Astrocyte of the spinal cord (primary cell): ENCODE data around the gene PRPS1L1.

Source experiments
- DNase-seq: peaks from one replicate; pipeline ENCODE4 v3.0.0; 2011; ENCODE audit warnings: low read depth, low spot score
- H3K4me3 ChIP-seq: 2 replicates; pipeline ENCODE4 v1.5.1; 2011; ENCODE audit warnings: low read depth, mild to moderate bottlenecking, low read length, moderate library complexity
- CTCF ChIP-seq: IDR thresholded peaks from 2 replicates; pipeline ENCODE4 v1.5.1; 2012; ENCODE audit warnings: low read depth, mild to moderate bottlenecking, low read length, inconsistent platforms
- in situ Hi-C: cut with HindIII; loops from 2 replicates; pipeline ENCODE4 v1.10.0; 2017; ENCODE audit warnings: low sequenced_read_pairs

Gene PRPS1L1

GRCh38 chr7:18027628-18028027 is at the start of gene PRPS1L1:
PRPS1L1 (minus strand) TSS chr7:18027846.
- in situ Hi-C loops: no loop called here
- no peak within 1 kb of the TSS for H3K4me3 ChIP-seq
- TF ChIP-seq CTCF: no peak

GRCh38 chr7:18076461-18076860 is 48.8 kb upstream of the PRPS1L1 start:
- DNase-seq: no peak
- in situ Hi-C loops: no loop called here
- TF ChIP-seq CTCF: no peak
- no peak overlapping the region for H3K4me3 ChIP-seq

More at GRCh38 chr7:18027628-18028027, at the start of gene PRPS1L1:
- DNase-seq: no peak

DNA sequence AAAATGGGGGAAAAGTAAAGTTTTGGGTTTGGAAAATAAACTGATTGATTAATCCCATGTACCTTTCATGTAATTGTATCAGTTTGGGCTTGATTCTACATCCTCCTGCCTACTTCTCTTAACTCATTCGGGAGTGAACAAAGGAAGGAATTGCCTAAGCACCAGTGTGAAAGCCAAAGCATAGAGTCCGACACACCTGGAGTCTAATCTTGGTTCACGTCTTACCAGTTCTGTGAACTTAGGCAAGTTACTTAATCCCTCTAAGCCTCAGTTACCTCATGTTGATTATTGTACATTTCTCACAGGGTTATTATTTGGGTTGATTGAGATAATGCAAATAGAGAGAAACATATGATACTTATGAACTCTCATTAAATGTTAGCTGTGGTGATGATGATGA is 41.1 kb upstream of the PRPS1L1 start:
- no peak for DNase-seq
- no peak for TF ChIP-seq CTCF
- in situ Hi-C loops: no loop called here
- no peak overlapping the region for H3K4me3 ChIP-seq

GRCh38 chr7:18064242-18064838 is 36.7 kb upstream of the PRPS1L1 start:
- no peak overlapping the region for H3K4me3 ChIP-seq
- in situ Hi-C loops: no loop called here
- no peak for DNase-seq
- TF ChIP-seq CTCF: peak; percentile 48

GRCh38 chr7:18063149-18063901 is 35.7 kb upstream of the PRPS1L1 start:
- no peak for TF ChIP-seq CTCF
- in situ Hi-C loops: no loop called here
- DNase-seq: no peak
- H3K4me3 ChIP-seq: no peak overlapping the region

GRCh38 chr7:18059171-18059570 is 31.5 kb upstream of the PRPS1L1 start:
- in situ Hi-C loops: no loop called here
- no peak for TF ChIP-seq CTCF
- no peak for DNase-seq
- no peak overlapping the region for H3K4me3 ChIP-seq
